ENCODE data around the gene MYBPC2.

Gene MYBPC2

GRCh38 chr19:50410109-50410508 is 22.6 kb upstream of the MYBPC2 start:
- DNase-seq, result no peak

GRCh38 chr19:50412419-50412818 is 20.3 kb upstream of the MYBPC2 start:
- DNase-seq, result no peak

- DNase-seq, result no peak
These were observed 19.6 kb upstream of the MYBPC2 start for GRCh38 chr19:50413096-50413495.

GRCh38 chr19:50413531-50413930 is 19.2 kb upstream of the MYBPC2 start:
- no peak for DNase-seq

- DNase-seq, result peak; percentile 91
These were observed 17.6 kb upstream of the MYBPC2 start for GRCh38 chr19:50414864-50415660.

GRCh38 chr19:50415661-50416033 is 17.0 kb upstream of the MYBPC2 start:
- peak; percentile 77 for DNase-seq

GRCh38 chr19:50416034-50416977 is 16.4 kb upstream of the MYBPC2 start:
- DNase-seq, result no peak

- DNase-seq, result no peak
These were observed 15.3 kb upstream of the MYBPC2 start for GRCh38 chr19:50417111-50418081.

- DNase-seq, result peak; percentile 37
These were observed 14.3 kb upstream of the MYBPC2 start, which contains the start of gene SPIB for GRCh38 chr19:50418176-50419021. TSS of gene SPIB (plus strand) at chr19:50418938. CDS start at chr19:50418963, 25 bp downstream.

- no peak for DNase-seq
These were observed 13.6 kb upstream of the MYBPC2 start for GRCh38 chr19:50419022-50419579.

GRCh38 chr19:50419580-50420035 is 13.1 kb upstream of the MYBPC2 start:
- DNase-seq, result no peak

GRCh38 chr19:50420127-50420526 is 12.6 kb upstream of the MYBPC2 start:
- DNase-seq, result no peak

- no peak for DNase-seq
These were observed 11.9 kb upstream of the MYBPC2 start for GRCh38 chr19:50420808-50421207.

GRCh38 chr19:50422397-50423278 is 10.1 kb upstream of the MYBPC2 start:
- no peak for DNase-seq

- no peak for DNase-seq
These were observed 9.2 kb upstream of the MYBPC2 start for GRCh38 chr19:50423279-50424113.

- no peak for DNase-seq
These were observed 7.1 kb upstream of the MYBPC2 start for GRCh38 chr19:50425581-50425980.

- no peak for DNase-seq
These were observed 5.3 kb upstream of the MYBPC2 start for GRCh38 chr19:50427318-50427925.

GRCh38 chr19:50427997-50428425 is 4.7 kb upstream of the MYBPC2 start:
- peak; percentile 85 for DNase-seq
